Fibroblast of lung (primary cell): Measurements from ENCODE around the gene ETDB. TPM values are rescaled to one million over a fixed set of nuclear protein-coding genes. Genes with fewer than 3 reads are reported as not detected.

ENCODE experiments used
- DNase-seq, 2 donors: peaks; one replicate each; pipeline versions ENCODE4 v3.0.0 to v3.0.0-alpha.2; 2010; ENCODE audit warnings: low read depth in 2 of 2
- H2AFZ ChIP-seq: 2 replicates; pipeline ENCODE4 v1.5.1; 2012; ENCODE audit warnings: low read length, control low read depth, inconsistent platforms
- H3K27ac ChIP-seq: 2 replicates; pipeline ENCODE4 v1.5.1; 2011; ENCODE audit warnings: low read length, control low read depth; ENCODE audit not compliant: insufficient read depth
- H3K27me3 ChIP-seq: 2 replicates; pipeline ENCODE4 v1.5.1; 2011; ENCODE audit warnings: mild to moderate bottlenecking, low read length; ENCODE audit not compliant: control insufficient read depth, insufficient read depth
- H3K36me3 ChIP-seq: 2 replicates; pipeline ENCODE4 v1.5.1; 2011; ENCODE audit warnings: low read length; ENCODE audit not compliant: control insufficient read depth, insufficient read depth
- H3K4me1 ChIP-seq: 2 replicates; pipeline ENCODE4 v1.5.1; 2011; ENCODE audit warnings: low read length; ENCODE audit not compliant: control insufficient read depth, insufficient read depth; ENCODE audit errors: extremely low read depth
- H3K4me2 ChIP-seq: 2 replicates; pipeline ENCODE4 v1.5.1; 2011; ENCODE audit warnings: low read length, control low read depth; ENCODE audit not compliant: insufficient read depth; ENCODE audit errors: extremely low read depth
- H3K4me3 ChIP-seq, 4 experiments: fragments of 200-600 bp in 1 of 4; sonication (generic) in 1 of 4; replicated peaks in 1 of 4; 2 replicates each; pipeline ENCODE4 v1.5.1; 2011 to 2016; ENCODE audit warnings: low read length in 4 of 4, low read depth in 3 of 4, mild to moderate bottlenecking in 3 of 4, control low read depth in 2 of 4, inconsistent platforms in 1 of 4, mixed read lengths in 1 of 4; ENCODE audit not compliant: insufficient read depth in 1 of 4; ENCODE audit errors: control extremely low read depth in 1 of 4
- H3K79me2 ChIP-seq: 2 replicates; pipeline ENCODE4 v1.5.1; 2012; ENCODE audit warnings: mild to moderate bottlenecking, low read length, inconsistent platforms; ENCODE audit not compliant: control insufficient read depth, insufficient read depth
- H3K9ac ChIP-seq: 2 replicates; pipeline ENCODE4 v1.5.1; 2011; ENCODE audit warnings: mild to moderate bottlenecking, low read length, control low read depth; ENCODE audit not compliant: insufficient read depth
- H3K9me3 ChIP-seq: 2 replicates; pipeline ENCODE4 v1.5.1; 2012; ENCODE audit warnings: low read depth, low read length; ENCODE audit not compliant: control insufficient read depth, insufficient read depth
- H4K20me1 ChIP-seq: 2 replicates; pipeline ENCODE4 v1.5.1; 2011; ENCODE audit warnings: low read length; ENCODE audit not compliant: control insufficient read depth, insufficient read depth; ENCODE audit errors: extremely low read depth
- CTCF ChIP-seq, 2 donors: IDR thresholded peaks in 1 of 2; conservative IDR thresholded peaks in 1 of 2; 1 replicate in 1 of 2; 2 replicates in 1 of 2; pipeline ENCODE4 v1.5.1; 2011 to 2012; ENCODE audit warnings: low read length in 2 of 2, control low read depth in 1 of 2, inconsistent platforms in 1 of 2, low read depth in 1 of 2, mild to moderate bottlenecking in 1 of 2
- EZH2 ChIP-seq: IDR thresholded peaks from 2 replicates; pipeline ENCODE4 v1.5.1; 2012; ENCODE audit warnings: low read length, control low read depth, mild to moderate bottlenecking; ENCODE audit errors: missing control alignments
- polyA plus RNA-seq, 2 donors: library from polyadenylated mRNA; depleted of rRNA in 1 of 2; stranded (reverse) in 1 of 2; unstranded in 1 of 2; fragments of >200 nt; gene quantifications; 2 replicates each; pipeline ENCODE4 v1.2.1, GENCODE V29; 2011 to 2012; ENCODE audit warnings: missing spikeins in 1 of 2
- total RNA-seq: library from RNA; depleted of rRNA; stranded (reverse); fragments of >200 nt; gene quantifications from 2 replicates; pipeline ENCODE4 v1.2.1, GENCODE V29; 2014

Gene ETDB
- total and polyA plus RNA-seq, 2 donors (not counting 1 experiment from before 2014, with no cell fraction given), result not detected

GRCh38 chrX:135095715-135096114 is 24.6 kb downstream of the ETDB start:
- Histone ChIP-seq H3K27me3 (no peaks in the 10 kb centered on the region), H3K4me1 (no peaks in the 10 kb centered on the region), H2AFZ (no peak overlapping the region), H3K9me3 (no peaks in the 10 kb centered on the region), H3K36me3 (no peaks in the 10 kb centered on the region), H3K79me2 (no peaks in the 10 kb centered on the region), H3K27ac (no peak overlapping the region), H3K4me2 (no peak overlapping the region), H3K4me3 (no peak overlapping the region), H3K9ac (no peak overlapping the region), H4K20me1 (no peaks in the 10 kb centered on the region)
- TF ChIP-seq CTCF (conservative IDR thresholded peaks at IDR 0.05 in 1 of 2, IDR thresholded peaks at IDR 0.05 in 1 of 2; ENCODE audit: low read depth in 1 of 2, low read length in 2 of 2) (no peak), EZH2 (no peak)
- DNase-seq, result no peak

GRCh38 chrX:135094726-135095125 is 25.6 kb downstream of the ETDB start:
- no peaks in the 10 kb centered on the region for H3K9me3 ChIP-seq
- no peaks in the 10 kb centered on the region for H3K27me3 ChIP-seq
- no peak overlapping the region for H3K9ac ChIP-seq
- H4K20me1 ChIP-seq, result no peaks in the 10 kb centered on the region
- H3K36me3 ChIP-seq, result no peaks in the 10 kb centered on the region
- TF ChIP-seq EZH2, result no peak
- TF ChIP-seq CTCF (conservative IDR thresholded peaks at IDR 0.05 in 1 of 2, IDR thresholded peaks at IDR 0.05 in 1 of 2; ENCODE audit: low read depth in 1 of 2, low read length in 2 of 2), result no peak
- H3K79me2 ChIP-seq, result no peaks in the 10 kb centered on the region
- H2AFZ ChIP-seq, result no peak overlapping the region
- DNase-seq, result no peak
- H3K4me1 ChIP-seq, result no peaks in the 10 kb centered on the region
- no peak overlapping the region for H3K27ac ChIP-seq
- H3K4me3 ChIP-seq, result no peak overlapping the region
- no peak overlapping the region for H3K4me2 ChIP-seq

GRCh38 chrX:135089126-135089525 is 31.2 kb downstream of the ETDB start:
- TF ChIP-seq EZH2 (no peak), CTCF (conservative IDR thresholded peaks at IDR 0.05 in 1 of 2, IDR thresholded peaks at IDR 0.05 in 1 of 2; ENCODE audit: low read depth in 1 of 2, low read length in 2 of 2) (no peak)
- Histone ChIP-seq H3K79me2 (no peaks in the 10 kb centered on the region), H3K27me3 (no peaks in the 10 kb centered on the region), H3K4me2 (no peak overlapping the region), H3K27ac (no peak overlapping the region), H3K9me3 (no peaks in the 10 kb centered on the region), H3K4me3 (no peak overlapping the region), H3K9ac (no peak overlapping the region), H3K36me3 (no peaks in the 10 kb centered on the region), H2AFZ (no peak overlapping the region), H4K20me1 (no peaks in the 10 kb centered on the region), H3K4me1 (no peaks in the 10 kb centered on the region)
- DNase-seq, result no peak
